BE2C (cell line): Measurements from ENCODE around the gene ATP6V1E1.

Experiments
- DNase-seq: peaks from one replicate; pipeline ENCODE4 v3.0.0-alpha.2; 2020
- H3K27me3 ChIP-seq: fragments of 250-450 bp; sonication (Bioruptor Pico); 2 replicates; pipeline ENCODE4 v1.5.1; 2020; ENCODE audit warnings: mild to moderate bottlenecking
- H3K36me3 ChIP-seq: fragments of 250-450 bp; sonication (Bioruptor Pico); 2 replicates; pipeline ENCODE4 v1.5.1; 2020; ENCODE audit warnings: mild to moderate bottlenecking
- H3K4me1 ChIP-seq: fragments of 250-450 bp; sonication (Bioruptor Pico); 2 replicates; pipeline ENCODE4 v1.5.1; 2020
- H3K4me3 ChIP-seq: 2 replicates; pipeline ENCODE4 v1.5.1; 2011; ENCODE audit warnings: low read depth, low read length
- H3K9me3 ChIP-seq: fragments of 250-450 bp; sonication (Bioruptor Pico); 2 replicates; pipeline ENCODE4 v1.5.1; 2020
- CTCF ChIP-seq: IDR thresholded peaks from 2 replicates; pipeline ENCODE4 v1.5.1; 2012; ENCODE audit warnings: mild to moderate bottlenecking, low read depth, low read length

ATP6V1E1 gene

GRCh38 chr22:17592201-17592600, 36.3 kb downstream of the ATP6V1E1 start:
- Histone ChIP-seq H3K36me3 (peaks cover 42% of the 10 kb centered on the region), H3K4me3 (no peak overlapping the region), H3K4me1 (no peaks in the 10 kb centered on the region), H3K27me3 (no peaks in the 10 kb centered on the region), H3K9me3 (no peaks in the 10 kb centered on the region)
- no peak for TF ChIP-seq CTCF
- DNase-seq: no peak

GRCh38 chr22:17590586-17590985, 38.0 kb downstream of the ATP6V1E1 start:
- no peaks in the 10 kb centered on the region for H3K9me3 ChIP-seq
- TF ChIP-seq CTCF: no peak
- H3K4me1 ChIP-seq: no peaks in the 10 kb centered on the region
- peaks cover 29% of the 10 kb centered on the region for H3K36me3 ChIP-seq
- DNase-seq: no peak
- H3K27me3 ChIP-seq: no peaks in the 10 kb centered on the region
- no peak overlapping the region for H3K4me3 ChIP-seq

- H3K4me3 ChIP-seq: no peak overlapping the region
- no peak for DNase-seq
- TF ChIP-seq CTCF: no peak
- H3K27me3 ChIP-seq: no peaks in the 10 kb centered on the region
- H3K9me3 ChIP-seq: no peaks in the 10 kb centered on the region
- peaks cover 26% of the 10 kb centered on the region for H3K36me3 ChIP-seq
- H3K4me1 ChIP-seq: no peaks in the 10 kb centered on the region
Observed at GRCh38 chr22:17589810-17590375, 38.7 kb downstream of the ATP6V1E1 start.

GRCh38 chr22:17588606-17589005, 39.9 kb downstream of the ATP6V1E1 start:
- H3K9me3 ChIP-seq: no peaks in the 10 kb centered on the region
- H3K27me3 ChIP-seq: no peaks in the 10 kb centered on the region
- H3K4me1 ChIP-seq: no peaks in the 10 kb centered on the region
- no peak for DNase-seq
- H3K4me3 ChIP-seq: no peak overlapping the region
- no peak for TF ChIP-seq CTCF
- H3K36me3 ChIP-seq: peaks cover 22% of the 10 kb centered on the region

GRCh38 chr22:17587629-17588028, 40.9 kb downstream of the ATP6V1E1 start:
- no peak for DNase-seq
- no peak overlapping the region for H3K4me3 ChIP-seq
- TF ChIP-seq CTCF: no peak

GRCh38 chr22:17586831-17587440, 41.6 kb downstream of the ATP6V1E1 start:
- Histone ChIP-seq H3K27me3 (no peaks in the 10 kb centered on the region), H3K9me3 (no peaks in the 10 kb centered on the region), H3K4me1 (no peaks in the 10 kb centered on the region), H3K4me3 (no peak overlapping the region), H3K36me3 (peaks cover 6% of the 10 kb centered on the region)
- no peak for DNase-seq
- TF ChIP-seq CTCF: no peak

More at GRCh38 chr22:17587629-17588028, 40.9 kb downstream of the ATP6V1E1 start:
- H3K9me3 ChIP-seq: no peaks in the 10 kb centered on the region
- H3K36me3 ChIP-seq: peaks cover 12% of the 10 kb centered on the region
- no peaks in the 10 kb centered on the region for H3K27me3 ChIP-seq
- no peaks in the 10 kb centered on the region for H3K4me1 ChIP-seq
